HepG2 (cell line): ENCODE results near the gene RNF114. TPM values are rescaled to one million over a fixed set of nuclear protein-coding genes. Genes with fewer than 3 reads are reported as not detected.

Source experiments
- MAFF ChIP-seq: IDR thresholded peaks from 2 replicates; pipeline ENCODE4 v1.6.1; 2011; ENCODE audit warnings: low read depth, low read length, improper control_type of control experiment
- MAFG ChIP-seq: sonication (generic); formaldehyde crosslinking; IDR thresholded peaks from 2 replicates; pipeline ENCODE4 v1.5.1; 2020; ENCODE audit warnings: mild to moderate bottlenecking, missing genetic modification reagents
- NFIB ChIP-seq: sonication (generic); formaldehyde crosslinking; IDR thresholded peaks from 2 replicates; pipeline ENCODE4 v1.9.0; 2021; ENCODE audit warnings: missing genetic modification reagents, mild to moderate bottlenecking, borderline replicate concordance
- NKX3-1 ChIP-seq: sonication (generic); formaldehyde crosslinking; IDR thresholded peaks from 2 replicates; pipeline ENCODE4 v1.5.0; 2020; ENCODE audit warnings: missing genetic modification reagents
- SMAD1 ChIP-seq: sonication (generic); formaldehyde crosslinking; IDR thresholded peaks from 2 replicates; pipeline ENCODE4 v1.4.0; 2020; ENCODE audit warnings: missing genetic modification reagents, low read depth, mild to moderate bottlenecking, borderline replicate concordance
- SMAD9 ChIP-seq: sonication (generic); formaldehyde crosslinking; IDR thresholded peaks from 2 replicates; pipeline ENCODE4 v1.5.1; 2020; ENCODE audit warnings: mild to moderate bottlenecking, missing genetic modification reagents
- SMARCE1 ChIP-seq: fragments of 450-650 bp; IDR thresholded peaks from 2 replicates; pipeline ENCODE4 v1.6.1; 2017; ENCODE audit warnings: borderline replicate concordance
- SP2 ChIP-seq: sonication (generic); formaldehyde crosslinking; IDR thresholded peaks from 2 replicates; pipeline ENCODE4 v1.5.1; 2020; ENCODE audit warnings: mild to moderate bottlenecking, missing genetic modification reagents
- XRCC5 ChIP-seq: fragments of 200-400 bp; formaldehyde crosslinking; optimal IDR thresholded peaks from 2 replicates; pipeline ENCODE3; 2017; ENCODE audit warnings: mild to moderate bottlenecking, low read length
- ZBTB20 ChIP-seq: sonication (generic); formaldehyde crosslinking; IDR thresholded peaks from 2 replicates; pipeline ENCODE4 v1.8.1; 2023; ENCODE audit warnings: missing genetic modification reagents, low read depth, mild to moderate bottlenecking, borderline replicate concordance
- ZNF30 ChIP-seq: sonication (generic); formaldehyde crosslinking; IDR thresholded peaks from 2 replicates; pipeline ENCODE4 v1.5.0; 2020; ENCODE audit warnings: mild to moderate bottlenecking, missing genetic modification reagents
- ZNF430 ChIP-seq: sonication (generic); formaldehyde crosslinking; IDR thresholded peaks from 2 replicates; pipeline ENCODE4 v1.9.0; 2021; ENCODE audit warnings: mild to moderate bottlenecking, missing genetic modification reagents
- ZNF607 ChIP-seq: sonication (generic); formaldehyde crosslinking; IDR thresholded peaks from 2 replicates; pipeline ENCODE4 v1.5.1; 2020; ENCODE audit warnings: missing genetic modification reagents, mild to moderate bottlenecking, borderline replicate concordance
- ZSCAN25 ChIP-seq: sonication (generic); formaldehyde crosslinking; IDR thresholded peaks from 2 replicates; pipeline ENCODE4 v1.8.0; 2022; ENCODE audit warnings: mild to moderate bottlenecking, missing genetic modification reagents
- ZSCAN9 ChIP-seq: IDR thresholded peaks from 2 replicates; pipeline ENCODE4 v1.6.1; 2016; ENCODE audit warnings: borderline replicate concordance
- polyA plus RNA-seq, 8 experiments: library from polyadenylated mRNA; depleted of rRNA in 3 of 8; stranded (reverse) in 7 of 8; unstranded in 1 of 8; fragments of >200 nt; fragmentation: Illumina TruSeq in 4 of 8; extraction: Trizol in 4 of 8; gene quantifications; 2 replicates each; pipeline versions ENCODE4 v1.2.1 to v1.2.3, GENCODE V29; 2011 to 2016; ENCODE audit warnings: low read depth in 4 of 8, missing spikeins in 1 of 8, mixed read lengths in 1 of 8; ENCODE audit not compliant: insufficient read depth in 1 of 8
- total RNA-seq, 5 experiments: library from RNA; depleted of rRNA; stranded (reverse); fragments of >200 nt; fragmentation: Illumina TruSeq; extraction: Trizol; gene quantifications; 2 replicates each; pipeline ENCODE4 v1.2.3, GENCODE V29; 2016; ENCODE audit warnings: low read depth in 1 of 5
- TF ChIP-seq, protein P1 (sequence below): sonication (generic); formaldehyde crosslinking; IDR thresholded peaks from 2 replicates; pipeline ENCODE4 v1.9.0; 2021; ENCODE audit warnings: mild to moderate bottlenecking, missing genetic modification reagents
- TF ChIP-seq, protein P2 (sequence below), 2 experiments: IDR thresholded peaks; 2 replicates each; pipeline ENCODE4 v1.6.1; 2011 to 2012; ENCODE audit warnings: low read length in 2 of 2, borderline replicate concordance in 1 of 2, low read depth in 1 of 2, mild to moderate bottlenecking in 1 of 2, moderate library complexity in 1 of 2
- TF ChIP-seq, protein P3 (sequence below): sonication (generic); formaldehyde crosslinking; conservative IDR thresholded peaks from 2 replicates; pipeline ENCODE4 v1.4.0; 2020; ENCODE audit warnings: missing genetic modification reagents

The RNF114 gene
- total and polyA plus RNA-seq, 2 of the 13 experiments (the other 11 are each of a cell fraction or from before 2014, with no cell fraction given), result 119 to 126 TPM

DNA sequence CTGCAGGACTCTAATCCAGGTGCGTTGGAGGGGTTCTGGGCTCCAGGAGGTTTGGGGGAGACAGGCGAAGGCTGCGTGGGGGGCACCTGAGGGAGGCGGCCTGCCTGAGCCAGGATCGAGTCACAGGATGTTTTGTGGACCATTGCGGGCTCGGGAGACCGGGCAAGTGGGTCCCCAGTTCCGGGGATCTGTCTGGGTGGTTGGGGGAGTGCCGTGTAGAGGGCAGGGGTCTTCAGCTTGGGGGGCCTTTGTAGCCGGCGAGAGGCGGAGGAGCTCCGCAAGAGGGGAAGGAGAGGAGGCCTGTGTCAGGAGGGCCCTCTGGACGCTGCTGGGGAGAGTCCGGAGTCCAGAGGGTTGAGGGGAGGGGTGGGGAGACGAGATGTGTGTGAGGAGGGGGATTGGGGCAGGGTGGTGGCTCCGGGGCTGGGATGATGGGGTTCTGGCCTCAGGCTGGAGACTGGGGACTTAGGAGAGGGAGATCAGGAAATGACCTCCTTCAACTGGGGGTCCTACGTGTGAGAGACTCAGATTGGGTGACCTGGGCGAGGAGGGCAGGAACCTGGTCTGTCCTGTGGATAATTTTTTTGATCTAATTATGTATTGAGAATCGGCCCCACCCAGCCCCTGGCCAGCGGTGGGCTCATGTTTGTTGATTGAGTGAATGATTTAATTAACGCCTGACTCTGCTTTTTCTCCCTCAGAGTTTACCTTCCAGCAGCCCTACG is 47.1 kb downstream of the RNF114 start (continued):
- TF ChIP-seq ZNF30, result no peak
- no peak for TF ChIP-seq SMARCE1
- TF ChIP-seq, protein P1, sequence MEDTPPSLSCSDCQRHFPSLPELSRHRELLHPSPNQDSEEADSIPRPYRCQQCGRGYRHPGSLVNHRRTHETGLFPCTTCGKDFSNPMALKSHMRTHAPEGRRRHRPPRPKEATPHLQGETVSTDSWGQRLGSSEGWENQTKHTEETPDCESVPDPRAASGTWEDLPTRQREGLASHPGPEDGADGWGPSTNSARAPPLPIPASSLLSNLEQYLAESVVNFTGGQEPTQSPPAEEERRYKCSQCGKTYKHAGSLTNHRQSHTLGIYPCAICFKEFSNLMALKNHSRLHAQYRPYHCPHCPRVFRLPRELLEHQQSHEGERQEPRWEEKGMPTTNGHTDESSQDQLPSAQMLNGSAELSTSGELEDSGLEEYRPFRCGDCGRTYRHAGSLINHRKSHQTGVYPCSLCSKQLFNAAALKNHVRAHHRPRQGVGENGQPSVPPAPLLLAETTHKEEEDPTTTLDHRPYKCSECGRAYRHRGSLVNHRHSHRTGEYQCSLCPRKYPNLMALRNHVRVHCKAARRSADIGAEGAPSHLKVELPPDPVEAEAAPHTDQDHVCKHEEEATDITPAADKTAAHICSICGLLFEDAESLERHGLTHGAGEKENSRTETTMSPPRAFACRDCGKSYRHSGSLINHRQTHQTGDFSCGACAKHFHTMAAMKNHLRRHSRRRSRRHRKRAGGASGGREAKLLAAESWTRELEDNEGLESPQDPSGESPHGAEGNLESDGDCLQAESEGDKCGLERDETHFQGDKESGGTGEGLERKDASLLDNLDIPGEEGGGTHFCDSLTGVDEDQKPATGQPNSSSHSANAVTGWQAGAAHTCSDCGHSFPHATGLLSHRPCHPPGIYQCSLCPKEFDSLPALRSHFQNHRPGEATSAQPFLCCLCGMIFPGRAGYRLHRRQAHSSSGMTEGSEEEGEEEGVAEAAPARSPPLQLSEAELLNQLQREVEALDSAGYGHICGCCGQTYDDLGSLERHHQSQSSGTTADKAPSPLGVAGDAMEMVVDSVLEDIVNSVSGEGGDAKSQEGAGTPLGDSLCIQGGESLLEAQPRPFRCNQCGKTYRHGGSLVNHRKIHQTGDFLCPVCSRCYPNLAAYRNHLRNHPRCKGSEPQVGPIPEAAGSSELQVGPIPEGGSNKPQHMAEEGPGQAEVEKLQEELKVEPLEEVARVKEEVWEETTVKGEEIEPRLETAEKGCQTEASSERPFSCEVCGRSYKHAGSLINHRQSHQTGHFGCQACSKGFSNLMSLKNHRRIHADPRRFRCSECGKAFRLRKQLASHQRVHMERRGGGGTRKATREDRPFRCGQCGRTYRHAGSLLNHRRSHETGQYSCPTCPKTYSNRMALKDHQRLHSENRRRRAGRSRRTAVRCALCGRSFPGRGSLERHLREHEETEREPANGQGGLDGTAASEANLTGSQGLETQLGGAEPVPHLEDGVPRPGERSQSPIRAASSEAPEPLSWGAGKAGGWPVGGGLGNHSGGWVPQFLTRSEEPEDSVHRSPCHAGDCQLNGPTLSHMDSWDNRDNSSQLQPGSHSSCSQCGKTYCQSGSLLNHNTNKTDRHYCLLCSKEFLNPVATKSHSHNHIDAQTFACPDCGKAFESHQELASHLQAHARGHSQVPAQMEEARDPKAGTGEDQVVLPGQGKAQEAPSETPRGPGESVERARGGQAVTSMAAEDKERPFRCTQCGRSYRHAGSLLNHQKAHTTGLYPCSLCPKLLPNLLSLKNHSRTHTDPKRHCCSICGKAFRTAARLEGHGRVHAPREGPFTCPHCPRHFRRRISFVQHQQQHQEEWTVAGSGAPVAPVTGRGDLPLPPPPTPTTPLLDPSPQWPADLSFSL (CRISPR knock-in tag), result no peak
- TF ChIP-seq SMAD9 (CRISPR knock-in tag), result no peak
- TF ChIP-seq, protein P2, sequence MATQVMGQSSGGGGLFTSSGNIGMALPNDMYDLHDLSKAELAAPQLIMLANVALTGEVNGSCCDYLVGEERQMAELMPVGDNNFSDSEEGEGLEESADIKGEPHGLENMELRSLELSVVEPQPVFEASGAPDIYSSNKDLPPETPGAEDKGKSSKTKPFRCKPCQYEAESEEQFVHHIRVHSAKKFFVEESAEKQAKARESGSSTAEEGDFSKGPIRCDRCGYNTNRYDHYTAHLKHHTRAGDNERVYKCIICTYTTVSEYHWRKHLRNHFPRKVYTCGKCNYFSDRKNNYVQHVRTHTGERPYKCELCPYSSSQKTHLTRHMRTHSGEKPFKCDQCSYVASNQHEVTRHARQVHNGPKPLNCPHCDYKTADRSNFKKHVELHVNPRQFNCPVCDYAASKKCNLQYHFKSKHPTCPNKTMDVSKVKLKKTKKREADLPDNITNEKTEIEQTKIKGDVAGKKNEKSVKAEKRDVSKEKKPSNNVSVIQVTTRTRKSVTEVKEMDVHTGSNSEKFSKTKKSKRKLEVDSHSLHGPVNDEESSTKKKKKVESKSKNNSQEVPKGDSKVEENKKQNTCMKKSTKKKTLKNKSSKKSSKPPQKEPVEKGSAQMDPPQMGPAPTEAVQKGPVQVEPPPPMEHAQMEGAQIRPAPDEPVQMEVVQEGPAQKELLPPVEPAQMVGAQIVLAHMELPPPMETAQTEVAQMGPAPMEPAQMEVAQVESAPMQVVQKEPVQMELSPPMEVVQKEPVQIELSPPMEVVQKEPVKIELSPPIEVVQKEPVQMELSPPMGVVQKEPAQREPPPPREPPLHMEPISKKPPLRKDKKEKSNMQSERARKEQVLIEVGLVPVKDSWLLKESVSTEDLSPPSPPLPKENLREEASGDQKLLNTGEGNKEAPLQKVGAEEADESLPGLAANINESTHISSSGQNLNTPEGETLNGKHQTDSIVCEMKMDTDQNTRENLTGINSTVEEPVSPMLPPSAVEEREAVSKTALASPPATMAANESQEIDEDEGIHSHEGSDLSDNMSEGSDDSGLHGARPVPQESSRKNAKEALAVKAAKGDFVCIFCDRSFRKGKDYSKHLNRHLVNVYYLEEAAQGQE (IDR thresholded peaks at IDR 0.05; ENCODE audit: borderline replicate concordance in 1 of 2, low read depth in 1 of 2, low read length in 2 of 2), result no peak
- no peak for TF ChIP-seq ZNF430
- TF ChIP-seq ZSCAN9 (CRISPR knock-in tag), result no peak
- TF ChIP-seq, protein P3, sequence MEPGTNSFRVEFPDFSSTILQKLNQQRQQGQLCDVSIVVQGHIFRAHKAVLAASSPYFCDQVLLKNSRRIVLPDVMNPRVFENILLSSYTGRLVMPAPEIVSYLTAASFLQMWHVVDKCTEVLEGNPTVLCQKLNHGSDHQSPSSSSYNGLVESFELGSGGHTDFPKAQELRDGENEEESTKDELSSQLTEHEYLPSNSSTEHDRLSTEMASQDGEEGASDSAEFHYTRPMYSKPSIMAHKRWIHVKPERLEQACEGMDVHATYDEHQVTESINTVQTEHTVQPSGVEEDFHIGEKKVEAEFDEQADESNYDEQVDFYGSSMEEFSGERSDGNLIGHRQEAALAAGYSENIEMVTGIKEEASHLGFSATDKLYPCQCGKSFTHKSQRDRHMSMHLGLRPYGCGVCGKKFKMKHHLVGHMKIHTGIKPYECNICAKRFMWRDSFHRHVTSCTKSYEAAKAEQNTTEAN (CRISPR knock-in tag), result no peak
- no peak for TF ChIP-seq SMAD1
- TF ChIP-seq SP2 (CRISPR knock-in tag), result peak; percentile 40; the same call in 1 of the 2 replicates
- no peak for TF ChIP-seq MAFF
- TF ChIP-seq ZBTB20 (CRISPR knock-in tag), result no peak
- TF ChIP-seq ZSCAN25 (CRISPR knock-in tag), result 0 out of 2 replicates have a peak, but pooled peaks have one; percentile 6
- TF ChIP-seq ZNF607 (CRISPR knock-in tag), result no peak; the same call in 1 of the 2 replicates
- TF ChIP-seq XRCC5, result peak; percentile 10
- no peak for TF ChIP-seq NFIB (CRISPR knock-in tag)
- no peak for TF ChIP-seq MAFG (CRISPR knock-in tag)
- TF ChIP-seq NKX3-1 (CRISPR knock-in tag), result no peak
